HG03066 (cell line): ENCODE measurements around the gene COX19.

ENCODE experiments used
- ATAC-seq: cut with Tn5 transposase; IDR thresholded peaks from one replicate; pipeline ENCODE4 v1.9.1; 2021; ENCODE audit warnings: low read depth; ENCODE audit not compliant: unreplicated experiment

Gene COX19

GRCh38 chr7:979886-980571, 4.7 kb upstream of the COX19 start:
- no peak for ATAC-seq

- ATAC-seq, result no peak
Observed at GRCh38 chr7:979151-979550, 3.8 kb upstream of the COX19 start.

GRCh38 chr7:978416-979091, 3.2 kb upstream of the COX19 start:
- ATAC-seq, result no peak

- no peak for ATAC-seq
Observed at GRCh38 chr7:978049-978346, 2.6 kb upstream of the COX19 start.

- no peak for ATAC-seq
Observed at GRCh38 chr7:977326-978048, 2.1 kb upstream of the COX19 start.

- no peak for ATAC-seq
Observed at GRCh38 chr7:976901-977325, 1.6 kb upstream of the COX19 start.

GRCh38 chr7:975702-976473, 539 bp upstream of the COX19 start:
- ATAC-seq, result no peak

- ATAC-seq, result no peak
Observed at GRCh38 chr7:974172-974571, 1.2 kb downstream of the COX19 start.

GRCh38 chr7:973312-973711, 2.0 kb downstream of the COX19 start:
- no peak for ATAC-seq

- ATAC-seq, result no peak
Observed at GRCh38 chr7:972676-973309, 2.6 kb downstream of the COX19 start.

GRCh38 chr7:972110-972509, 3.2 kb downstream of the COX19 start:
- ATAC-seq, result no peak

- ATAC-seq, result no peak
Observed at GRCh38 chr7:970744-971143, 4.6 kb downstream of the COX19 start.

GRCh38 chr7:969403-969802, 5.9 kb downstream of the COX19 start:
- ATAC-seq, result no peak

- no peak for ATAC-seq
Observed at GRCh38 chr7:968205-969105, 6.9 kb downstream of the COX19 start.

- ATAC-seq, result no peak
Observed at GRCh38 chr7:967361-968082, 7.8 kb downstream of the COX19 start.

GRCh38 chr7:966291-967069, 8.9 kb downstream of the COX19 start:
- ATAC-seq, result no peak

- ATAC-seq, result no peak
Observed at GRCh38 chr7:964401-965231, 10.7 kb downstream of the COX19 start.
